A673 (cell line): ENCODE data around the gene ITPRIPL2. TPM values are rescaled to one million over a fixed set of nuclear protein-coding genes. Genes with fewer than 3 reads are reported as not detected.

Experiments
- BruUV-seq: library from RNA; stranded (reverse); fragments of 400-500 nt; replicated peaks from 2 replicates; lab custom pipeline; 2021; lab: Mats Ljungman, UMichigan
- CTCF ChIA-PET: fragments of 300-600 bp; sonication (Branson Sonifier 250); formaldehyde crosslinking; loops from one replicate; lab custom pipeline; 2022; ENCODE audit warnings: antibody characterized with exemption; lab: Charles Lee
- POLR2A ChIA-PET: fragments of 300-600 bp; sonication (Branson Sonifier 250); formaldehyde crosslinking; loops from one replicate; lab custom pipeline; 2022; ENCODE audit warnings: antibody characterized with exemption; ENCODE audit not compliant: low non-redundant PET; lab: Charles Lee
- DNase-seq: peaks from one replicate; pipeline ENCODE4 v3.0.0-alpha.2; 2015; ENCODE audit warnings: low spot score
- H3K27ac ChIP-seq: fragments of 200-600 bp; sonication (generic); 2 replicates; pipeline ENCODE4 v1.5.1; 2016; ENCODE audit warnings: mixed run types, low read depth, mild to moderate bottlenecking, mixed read lengths, antibody characterized with exemption, low read length; ENCODE audit not compliant: poor library complexity, severe bottlenecking
- H3K27me3 ChIP-seq: fragments of 200-600 bp; sonication (generic); replicated peaks from 2 replicates; pipeline ENCODE4 v1.6.1; 2017; ENCODE audit warnings: mixed run types, low read depth, mild to moderate bottlenecking, mixed read lengths, antibody characterized with exemption, low read length; ENCODE audit not compliant: insufficient read depth, poor library complexity
- H3K36me3 ChIP-seq: fragments of 200-600 bp; sonication (generic); 2 replicates; pipeline ENCODE4 v1.6.1; 2016; ENCODE audit warnings: mixed run types, mild to moderate bottlenecking, mixed read lengths, antibody characterized with exemption, low read length; ENCODE audit not compliant: insufficient read depth, poor library complexity, severe bottlenecking
- H3K4me1 ChIP-seq: fragments of 200-600 bp; sonication (generic); 2 replicates; pipeline ENCODE4 v1.6.1; 2017; ENCODE audit warnings: mixed run types, mild to moderate bottlenecking, mixed read lengths, antibody characterized with exemption, low read length; ENCODE audit not compliant: insufficient read depth, poor library complexity, severe bottlenecking
- H3K4me3 ChIP-seq: fragments of 200-600 bp; sonication (generic); 2 replicates; pipeline ENCODE4 v1.5.1; 2016; ENCODE audit warnings: low read depth, mixed run types, mild to moderate bottlenecking, mixed read lengths, low read length; ENCODE audit not compliant: poor library complexity, severe bottlenecking
- H3K9me3 ChIP-seq: fragments of 200-600 bp; sonication (generic); 2 replicates; pipeline ENCODE4 v1.6.1; 2016; ENCODE audit warnings: mixed run types, low read depth, mild to moderate bottlenecking, mixed read lengths, antibody characterized with exemption, low read length; ENCODE audit not compliant: poor library complexity, severe bottlenecking
- CTCF ChIP-seq: fragments of 300-800, 200-600 bp; sonication (generic); conservative IDR thresholded peaks from 2 replicates; pipeline ENCODE4 v1.5.1; 2017; ENCODE audit warnings: low read depth, mild to moderate bottlenecking, antibody characterized with exemption, low read length, moderate library complexity, mixed read lengths
- EZH2 ChIP-seq: fragments of 200-600 bp; sonication (generic); IDR thresholded peaks from 2 replicates; pipeline ENCODE4 v1.6.1; 2017; ENCODE audit warnings: borderline replicate concordance, low read depth, mild to moderate bottlenecking, mixed read lengths, antibody characterized with exemption, low read length; ENCODE audit not compliant: poor library complexity, severe bottlenecking
- intact Hi-C: fragments of 100-400 bp; cut with micrococcal nuclease; formaldehyde crosslinking; loops from one replicate; pipeline ENCODE4 v1.10.0; 2022; ENCODE audit not compliant: unreplicated experiment
- total RNA-seq: library from RNA; stranded (reverse); gene quantifications from 2 replicates; pipeline ENCODE4 v1.2.3, GENCODE V29; 2021

Gene ITPRIPL2
- total RNA-seq, 1 experiment from 2014 or later = 20.2 TPM

GRCh38 chr16:19073863-19074262 lies 39.9 kb upstream of the ITPRIPL2 start:
- no peak for DNase-seq
- intact Hi-C loops = loop anchor here (10.0 kb wide), 1 partner anchor 269 kb away; the partner anchor contains the start of gene ARL6IP1
- ChIA-PET POLR2A (no interaction called here), CTCF (no interaction called here)
- no peaks in the 10 kb centered on the region for H3K9me3 ChIP-seq
- H3K36me3 ChIP-seq = peaks cover 7% of the 10 kb centered on the region
- no TSS peak for BruUV-seq
- H3K27ac ChIP-seq = no peak overlapping the region
- no peak for TF ChIP-seq EZH2
- TF ChIP-seq CTCF = no peak
- peaks cover 3% of the 10 kb centered on the region for H3K4me1 ChIP-seq
- H3K27me3 ChIP-seq = no peaks in the 10 kb centered on the region
- no peak overlapping the region for H3K4me3 ChIP-seq

- no peak overlapping the region for H3K27ac ChIP-seq
- no peak for DNase-seq
- H3K4me1 ChIP-seq = no peaks in the 10 kb centered on the region
- intact Hi-C loops = loop anchor here (10.0 kb wide), 1 partner anchor 271 kb away; the partner anchor contains the start of gene ARL6IP1
- ChIA-PET POLR2A (no interaction called here), CTCF (no interaction called here)
- TF ChIP-seq EZH2 = no peak
- TF ChIP-seq CTCF = no peak
- H3K27me3 ChIP-seq = no peaks in the 10 kb centered on the region
- H3K9me3 ChIP-seq = no peaks in the 10 kb centered on the region
- peaks cover 12% of the 10 kb centered on the region for H3K36me3 ChIP-seq
- no TSS peak for BruUV-seq
- no peak overlapping the region for H3K4me3 ChIP-seq
Observed at GRCh38 chr16:19075511-19075910, 38.3 kb upstream of the ITPRIPL2 start.

- H3K4me3 ChIP-seq = no peak overlapping the region
- H3K9me3 ChIP-seq = peaks cover 3% of the 10 kb centered on the region
- no peaks in the 10 kb centered on the region for H3K4me1 ChIP-seq
- no peaks in the 10 kb centered on the region for H3K27me3 ChIP-seq
- intact Hi-C loops = loop anchor here (10.0 kb wide), 1 partner anchor 273 kb away; the partner anchor contains the start of gene ARL6IP1
- no TSS peak for BruUV-seq
- TF ChIP-seq EZH2 (no peak), CTCF (no peak)
- CTCF ChIA-PET = no interaction called here
- no peak for DNase-seq
- no peak overlapping the region for H3K27ac ChIP-seq
- POLR2A ChIA-PET = no interaction called here
- H3K36me3 ChIP-seq = peaks cover 12% of the 10 kb centered on the region
Observed at GRCh38 chr16:19077879-19078278, 35.9 kb upstream of the ITPRIPL2 start.
